HuH-7.5 (cell line): Measurements from ENCODE around the gene CHRNA10.

Experiments
- DNase-seq: peaks from one replicate; pipeline ENCODE4 v3.0.0; 2011; ENCODE audit warnings: low spot score

Gene CHRNA10

GRCh38 chr11:3631331-3631730 is 39.9 kb downstream of the CHRNA10 start:
- no peak for DNase-seq

- no peak for DNase-seq
Observed at GRCh38 chr11:3627291-3627690, 43.9 kb downstream of the CHRNA10 start.

- no peak for DNase-seq
Observed at GRCh38 chr11:3626250-3626960, 44.8 kb downstream of the CHRNA10 start.

GRCh38 chr11:3623767-3624458 is 47.3 kb downstream of the CHRNA10 start:
- no peak for DNase-seq

GRCh38 chr11:3623121-3623520 is 48.1 kb downstream of the CHRNA10 start:
- DNase-seq = no peak

GRCh38 chr11:3622521-3622920 is 48.7 kb downstream of the CHRNA10 start:
- DNase-seq = no peak

- no peak for DNase-seq
Observed at GRCh38 chr11:3617990-3618389, 53.2 kb downstream of the CHRNA10 start.

GRCh38 chr11:3616721-3617460 is 54.3 kb downstream of the CHRNA10 start:
- no peak for DNase-seq

GRCh38 chr11:3615998-3616397 is 55.2 kb downstream of the CHRNA10 start:
- DNase-seq = no peak
